ENCODE measurements around the gene MYBPC2.
A peak's percentile ranks its signal among the peaks of the same experiment; 100 is the strongest.

MYBPC2 gene

DNA sequence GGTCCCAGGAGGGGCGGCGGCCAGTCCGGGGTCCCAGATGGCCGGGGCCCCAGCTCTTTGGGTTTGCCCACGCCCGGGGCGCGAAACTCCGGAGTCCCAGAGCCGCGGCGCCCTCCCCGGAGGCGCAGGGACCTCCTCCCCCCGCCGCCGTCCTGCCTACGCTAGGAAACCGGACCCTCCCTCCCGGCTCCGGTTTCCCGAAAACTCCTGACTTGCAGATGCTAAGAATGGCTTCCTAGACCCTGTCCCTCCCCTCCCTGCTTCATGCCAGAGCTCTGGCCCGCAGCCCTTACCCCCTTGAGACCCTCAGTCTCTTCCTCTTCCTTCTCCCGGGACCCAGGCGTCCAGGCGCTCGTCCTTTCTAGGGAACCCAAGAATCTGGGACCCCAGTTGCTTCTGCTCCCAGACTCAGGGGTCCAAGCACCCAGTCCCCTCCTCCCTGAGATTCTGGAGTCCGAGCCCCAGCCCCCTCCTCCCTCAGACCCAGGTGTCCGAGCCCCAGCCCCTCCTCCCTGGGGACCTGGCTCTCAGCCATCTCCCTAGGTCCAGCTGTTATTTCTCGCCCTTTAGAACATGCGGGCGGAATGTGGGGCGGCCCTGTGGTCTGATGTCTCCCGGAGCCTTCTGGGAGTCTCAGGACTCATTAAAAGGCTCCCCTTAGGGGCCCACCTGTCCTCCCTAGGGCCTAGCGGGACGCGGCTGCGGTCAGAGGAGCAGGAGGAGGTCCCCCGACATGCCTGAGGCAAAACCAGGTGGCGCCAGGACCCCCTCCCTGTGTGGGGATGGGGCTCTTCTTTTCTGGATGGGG lies at the start of gene MYBPC2:
TSS of gene MYBPC2 (plus strand) at position 672 of the 808 bp plus-strand sequence. CDS start at position 734, 62 bp downstream.
- no peaks in the 10 kb centered on the region for H3K9me3 ChIP-seq
- no peak for DNase-seq
- H3K4me3 ChIP-seq: peak within 1 kb of the TSS; percentile 46 to 61
- H3K27me3 ChIP-seq: peaks cover 5 to 90% of the 10 kb centered on the region in 2 donors
- H3K4me1 ChIP-seq: peaks cover 5 to 22% (median 18%) of the 10 kb centered on the region in 4 donors
- intact Hi-C loops (cut with DNase I; ENCODE audit: low total_unique reads): no loop called here
- peak within 1 kb of the TSS in 1 of 2 donors; percentile 32 for H3K27ac ChIP-seq
- TF ChIP-seq, protein P1, sequence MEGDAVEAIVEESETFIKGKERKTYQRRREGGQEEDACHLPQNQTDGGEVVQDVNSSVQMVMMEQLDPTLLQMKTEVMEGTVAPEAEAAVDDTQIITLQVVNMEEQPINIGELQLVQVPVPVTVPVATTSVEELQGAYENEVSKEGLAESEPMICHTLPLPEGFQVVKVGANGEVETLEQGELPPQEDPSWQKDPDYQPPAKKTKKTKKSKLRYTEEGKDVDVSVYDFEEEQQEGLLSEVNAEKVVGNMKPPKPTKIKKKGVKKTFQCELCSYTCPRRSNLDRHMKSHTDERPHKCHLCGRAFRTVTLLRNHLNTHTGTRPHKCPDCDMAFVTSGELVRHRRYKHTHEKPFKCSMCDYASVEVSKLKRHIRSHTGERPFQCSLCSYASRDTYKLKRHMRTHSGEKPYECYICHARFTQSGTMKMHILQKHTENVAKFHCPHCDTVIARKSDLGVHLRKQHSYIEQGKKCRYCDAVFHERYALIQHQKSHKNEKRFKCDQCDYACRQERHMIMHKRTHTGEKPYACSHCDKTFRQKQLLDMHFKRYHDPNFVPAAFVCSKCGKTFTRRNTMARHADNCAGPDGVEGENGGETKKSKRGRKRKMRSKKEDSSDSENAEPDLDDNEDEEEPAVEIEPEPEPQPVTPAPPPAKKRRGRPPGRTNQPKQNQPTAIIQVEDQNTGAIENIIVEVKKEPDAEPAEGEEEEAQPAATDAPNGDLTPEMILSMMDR (IDR thresholded peaks at IDR 0.05): no peak
- H3K36me3 ChIP-seq: no peaks in the 10 kb centered on the region

GRCh38 chr19:50383001-50383851 lies 49.5 kb upstream of the MYBPC2 start:
- H3K27me3 ChIP-seq: no peaks in the 10 kb centered on the region
- peak overlapping the region; percentile 63 to 92 for H3K4me3 ChIP-seq
- peaks cover 0 to 21% (median 19%) of the 10 kb centered on the region in 4 donors for H3K4me1 ChIP-seq
- H3K9me3 ChIP-seq: no peaks in the 10 kb centered on the region
- peak overlapping the region; percentile 87 to 88 for H3K27ac ChIP-seq
- TF ChIP-seq, protein P1 (IDR thresholded peaks at IDR 0.05): no peak
- H3K36me3 ChIP-seq: peaks cover 42 to 47% (median 45%) of the 10 kb centered on the region in 3 donors
- peak in 1 of 2 donors; percentile 38 for DNase-seq
- intact Hi-C loops (cut with DNase I; ENCODE audit: low total_unique reads): no loop called here

- TF ChIP-seq, protein P1 (IDR thresholded peaks at IDR 0.05): no peak
- intact Hi-C loops (cut with DNase I; ENCODE audit: low total_unique reads): no loop called here
- Histone ChIP-seq H3K4me3 (peak within 1 kb of the TSS; percentile 63 to 92), H3K36me3 (peaks cover 34 to 38% (median 37%) of the 10 kb centered on the region in 3 donors), H3K4me1 (peaks cover 0 to 21% (median 19%) of the 10 kb centered on the region in 4 donors), H3K9me3 (no peaks in the 10 kb centered on the region), H3K27ac (peak within 1 kb of the TSS; percentile 87 to 88), H3K27me3 (no peaks in the 10 kb centered on the region)
- peak; percentile 98 for DNase-seq
These were observed 48.6 kb upstream of the MYBPC2 start, which contains the start of gene POLD1 for GRCh38 chr19:50383852-50384684. Gene POLD1, plus strand, starts transcription at chr19:50384347. Its CDS starts 14,505 bp downstream, at chr19:50398852.

DNA sequence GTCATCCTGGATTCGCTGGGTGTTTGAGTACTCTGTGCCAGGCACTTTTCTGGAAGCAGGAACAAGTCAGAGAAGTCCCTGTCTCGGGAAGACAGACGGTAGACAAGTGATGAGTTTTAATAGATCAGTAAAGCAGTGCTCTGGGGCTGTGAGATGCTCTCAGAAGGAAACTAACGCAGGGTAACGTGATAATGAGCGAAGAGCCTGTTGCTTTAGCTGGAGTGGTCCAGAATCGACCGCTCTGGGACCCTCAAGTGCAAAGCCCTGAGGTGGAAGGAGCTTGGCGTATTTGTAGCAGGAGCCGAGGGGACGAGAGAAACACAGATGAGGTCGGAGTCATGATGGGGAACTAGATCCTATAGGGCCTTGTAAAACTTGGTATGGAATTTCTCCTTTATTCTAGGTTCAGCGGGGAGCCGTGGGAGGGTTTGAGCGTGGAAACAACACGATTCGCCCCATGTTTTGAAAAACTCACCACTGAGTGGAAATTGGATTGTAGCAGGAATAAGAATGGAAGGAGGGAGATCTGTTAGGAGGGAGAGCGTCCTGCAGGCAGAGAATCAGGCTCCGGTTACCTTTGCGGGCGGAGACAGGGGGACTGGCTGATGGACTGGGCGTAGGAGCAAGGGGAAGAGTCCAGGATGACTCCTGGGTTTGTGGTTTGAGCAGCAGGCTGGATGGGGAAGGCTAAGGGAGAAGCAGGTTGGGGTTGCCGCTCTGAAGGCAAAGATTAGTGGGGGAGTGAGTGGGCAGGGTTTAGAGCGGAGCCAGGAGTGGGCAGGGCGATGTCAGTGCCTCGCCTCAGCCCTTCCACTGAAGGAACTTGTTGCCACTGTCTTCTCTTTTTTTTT lies 47.8 kb upstream of the MYBPC2 start:
- peak overlapping the region; percentile 63 to 92 for H3K4me3 ChIP-seq
- TF ChIP-seq, protein P1 (IDR thresholded peaks at IDR 0.05): no peak
- no peaks in the 10 kb centered on the region for H3K9me3 ChIP-seq
- H3K27me3 ChIP-seq: no peaks in the 10 kb centered on the region
- H3K4me1 ChIP-seq: peaks cover 0 to 21% (median 19%) of the 10 kb centered on the region in 4 donors
- DNase-seq: no peak
- H3K27ac ChIP-seq: peak overlapping the region; percentile 87 to 88
- H3K36me3 ChIP-seq: peaks cover 26 to 30% (median 28%) of the 10 kb centered on the region in 3 donors
- intact Hi-C loops (cut with DNase I; ENCODE audit: low total_unique reads): no loop called here

Data from tibial artery (tissue), 4 donors.